Smooth muscle cell of trachea (primary cell): ENCODE measurements around the gene UBTD1. TPM values are rescaled to one million over a fixed set of nuclear protein-coding genes. Genes with fewer than 3 reads are reported as not detected.

ENCODE experiments used
- total RNA-seq: library from RNA; depleted of rRNA; stranded (reverse); fragments of >200 nt; gene quantifications from 2 replicates; pipeline ENCODE4 v1.2.1, GENCODE V29; 2014

Gene UBTD1
- total RNA-seq = 17.2 and 36.2 TPM in 2 replicates

GRCh38 chr10:97498841-97499560 lies at the start of gene UBTD1:
Gene UBTD1, plus strand, starts transcription at chr10:97498924. Its CDS starts 280 bp downstream, at chr10:97499204.

GRCh38 chr10:97498076-97498840 lies 466 bp upstream of the UBTD1 start, which contains the start of gene MMS19:
Gene MMS19, minus strand, starts transcription at chr10:97498422. Its CDS starts 38 bp downstream, at chr10:97498384.

GRCh38 chr10:97572214-97572989 lies 73.7 kb downstream of the UBTD1 start, which contains the start of gene ANKRD2:
Gene ANKRD2, plus strand, starts transcription at chr10:97572779. Its CDS starts 10 bp downstream, at chr10:97572789.

GRCh38 chr10:97584060-97584797 lies 85.5 kb downstream of the UBTD1 start, which contains the start of gene HOGA1:
Gene HOGA1, plus strand, starts transcription at chr10:97584389. Its CDS starts 315 bp downstream, at chr10:97584704.

GRCh38 chr10:97589479-97589878 lies 90.8 kb downstream of the UBTD1 start, which contains the start of gene C10orf62:
Gene C10orf62, plus strand, starts transcription at chr10:97589721. Its CDS starts 177 bp downstream, at chr10:97589898.

Other genes with a start within 250 kb of the UBTD1 start
- 3.5 and 11.5 TPM in 2 replicates for gene ARHGAP19, start 206.3 kb upstream of the UBTD1 start, total RNA-seq
- gene FRAT1, start 179.7 kb upstream of the UBTD1 start, total RNA-seq = 3.3 and 3.8 TPM in 2 replicates
- gene FRAT2, start 164.2 kb upstream of the UBTD1 start, total RNA-seq = 4.2 and 5.8 TPM in 2 replicates
- 11.8 and 17.9 TPM in 2 replicates for gene RRP12, start 97.6 kb upstream of the UBTD1 start, total RNA-seq
- 450 and 544 TPM in 2 replicates for gene PGAM1, start 72.7 kb upstream of the UBTD1 start, total RNA-seq
- 40.2 and 41.9 TPM in 2 replicates for gene EXOSC1, start 52.9 kb upstream of the UBTD1 start, total RNA-seq
- 42.6 and 59.0 TPM in 2 replicates for gene ZDHHC16, start 52.7 kb upstream of the UBTD1 start, total RNA-seq
- 87.3 and 97.9 TPM in 2 replicates for gene MMS19, start 502 bp upstream of the UBTD1 start, total RNA-seq
- gene ANKRD2, start 73.9 kb downstream of the UBTD1 start, total RNA-seq = 0.50 and 2.3 TPM in 2 replicates
- 1.3 and 3.3 TPM in 2 replicates for gene HOGA1, start 85.5 kb downstream of the UBTD1 start, total RNA-seq
- 0.15 TPM in 1 of 2 replicates, not detected in the other for gene C10orf62, start 90.8 kb downstream of the UBTD1 start, total RNA-seq
- 3.3 and 3.5 TPM in 2 replicates for gene MORN4, start 134.6 kb downstream of the UBTD1 start, total RNA-seq
- 24.3 and 40.2 TPM in 2 replicates for gene PI4K2A, start 141.7 kb downstream of the UBTD1 start, total RNA-seq
- 46.0 and 91.5 TPM in 2 replicates for gene AVPI1, start 188.3 kb downstream of the UBTD1 start, total RNA-seq
- gene MARVELD1, start 214.8 kb downstream of the UBTD1 start, total RNA-seq = 41.4 and 47.4 TPM in 2 replicates
- 20.9 and 23.3 TPM in 2 replicates for gene ZFYVE27, start 238.2 kb downstream of the UBTD1 start, total RNA-seq